Muscle of leg (tissue), 11 donors: Measurements from ENCODE around the gene S100A12. TPM values are rescaled to one million over a fixed set of nuclear protein-coding genes. Genes with fewer than 3 reads are reported as not detected.

Experiments
- DNase-seq: peaks from one replicate; pipeline ENCODE4 v3.0.0; 2013
- H3K27ac ChIP-seq: one replicate; pipeline ENCODE4 v1.5.1; 2013; ENCODE audit warnings: mild to moderate bottlenecking, low read length, control low read depth
- H3K27me3 ChIP-seq: one replicate; pipeline ENCODE4 v1.6.1; 2013; ENCODE audit warnings: low read length; ENCODE audit not compliant: control insufficient read depth, insufficient read depth
- H3K36me3 ChIP-seq: one replicate; pipeline ENCODE4 v1.6.1; 2013; ENCODE audit warnings: low read length; ENCODE audit not compliant: control insufficient read depth, insufficient read depth
- H3K4me1 ChIP-seq: one replicate; pipeline ENCODE4 v1.6.1; 2013; ENCODE audit warnings: low read length; ENCODE audit not compliant: control insufficient read depth, insufficient read depth
- H3K4me3 ChIP-seq: one replicate; pipeline ENCODE4 v1.5.1; 2013; ENCODE audit warnings: low read length, control low read depth
- H3K9me3 ChIP-seq: replicated peaks from 2 replicates; pipeline ENCODE4 v1.6.1; 2013; ENCODE audit warnings: low read depth, low read length; ENCODE audit not compliant: control insufficient read depth
- WGBS: methylation state at CpG from one replicate; pipeline ENCODE4 v1.1.5; 2013; ENCODE audit warnings: missing lambda C conversion rate; ENCODE audit not compliant: insufficient coverage; 5-methylcytosine and 5-hydroxymethylcytosine counted together
- polyA plus RNA-seq, 8 donors: library from polyadenylated mRNA; unstranded; fragments of 120-200 nt; gene quantifications; one replicate each; pipeline versions ENCODE4 v1.2.1 to v1.2.3, GENCODE V29; 2013; ENCODE audit warnings: inconsistent platforms in 1 of 8, low replicate concordance in 1 of 8; ENCODE audit not compliant: insufficient read length in 8 of 8, insufficient read depth in 1 of 8
- total RNA-seq: library from RNA; stranded (reverse); fragments of 120-200 nt; gene quantifications from one replicate; pipeline ENCODE4 v1.2.4, GENCODE V29; 2013

Gene S100A12
- total and polyA plus RNA-seq, 9 donors, result 1.4 to 4.6 (median 2.7) TPM

DNA sequence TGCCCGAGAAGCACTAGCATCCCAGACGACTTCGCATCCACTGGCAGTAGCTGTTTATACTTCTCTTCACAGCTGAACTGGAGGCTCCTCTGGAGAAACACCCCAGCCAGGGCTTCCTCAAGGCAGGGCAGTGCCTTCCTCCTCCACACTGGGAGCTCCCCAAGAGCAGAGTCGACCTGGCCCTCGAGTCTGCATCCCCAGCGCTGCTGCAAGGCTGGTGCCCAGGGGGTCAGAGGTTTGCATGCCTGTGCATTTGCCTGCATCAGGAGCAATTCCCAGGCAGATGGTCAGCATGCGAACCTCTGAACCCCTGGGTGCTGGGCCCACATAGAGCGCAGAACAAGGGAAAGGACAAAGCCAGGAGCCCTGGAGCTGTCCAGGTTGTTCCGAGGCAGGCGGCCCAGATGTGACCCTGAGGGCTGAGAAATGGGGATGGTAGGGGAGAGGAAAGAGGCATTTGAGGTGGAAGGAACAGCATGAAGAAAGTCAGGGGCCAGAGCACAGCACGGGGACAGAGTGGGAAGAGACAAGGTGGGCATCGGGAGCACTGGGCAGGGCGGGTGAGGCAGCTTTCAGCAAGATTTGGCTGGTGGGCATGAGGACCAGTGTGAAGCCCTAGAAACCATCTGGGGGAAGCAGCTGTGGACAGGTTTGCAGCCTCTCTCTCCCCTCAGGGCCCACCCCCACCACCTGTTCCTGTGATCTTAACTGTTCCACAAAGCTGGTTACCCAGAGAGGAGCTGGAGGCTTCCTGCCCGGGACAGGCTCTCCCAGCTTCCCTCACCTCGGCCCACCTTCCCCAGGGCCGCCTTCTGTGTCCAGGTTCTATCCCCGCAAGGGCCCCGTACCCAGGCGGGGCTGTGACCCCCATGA lies 21.9 kb upstream of the S100A12 start:
- H3K36me3 ChIP-seq, result no peaks in the 10 kb centered on the region
- H3K9me3 ChIP-seq, result no peaks in the 10 kb centered on the region
- H3K27ac ChIP-seq, result no peak overlapping the region
- DNase-seq, result no peak
- H3K4me3 ChIP-seq, result no peak overlapping the region
- no peaks in the 10 kb centered on the region for H3K4me1 ChIP-seq
- peaks cover 5% of the 10 kb centered on the region for H3K27me3 ChIP-seq
- WGBS, result 83% methylated on average over 16 of the region's 19 CpGs

DNA sequence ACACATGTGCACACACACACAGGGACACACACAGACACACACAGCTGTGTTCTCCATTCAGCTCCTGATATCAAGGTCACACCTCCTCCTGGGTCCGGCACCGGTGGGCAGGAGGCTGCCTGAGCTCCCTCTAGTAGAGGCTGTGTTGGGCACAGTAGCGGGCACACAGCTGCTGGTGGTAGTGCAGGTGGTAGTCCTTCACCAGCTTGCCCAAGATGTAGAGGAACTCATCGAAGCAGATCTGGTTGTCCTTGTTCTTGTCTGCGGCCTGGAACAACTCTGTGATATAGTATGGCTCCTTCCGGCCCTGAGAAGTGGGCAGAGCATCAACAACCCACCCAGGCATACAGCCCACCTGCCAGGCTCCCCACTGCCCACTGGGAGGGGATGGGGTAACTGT lies 21.0 kb upstream of the S100A12 start:
- H3K27ac ChIP-seq, result no peak overlapping the region
- no peak for DNase-seq
- no peaks in the 10 kb centered on the region for H3K9me3 ChIP-seq
- no peaks in the 10 kb centered on the region for H3K36me3 ChIP-seq
- H3K4me3 ChIP-seq, result no peak overlapping the region
- 80% methylated on average over 1 of the region's 6 CpGs for WGBS
- H3K27me3 ChIP-seq, result peaks cover 3% of the 10 kb centered on the region
- H3K4me1 ChIP-seq, result no peaks in the 10 kb centered on the region

DNA sequence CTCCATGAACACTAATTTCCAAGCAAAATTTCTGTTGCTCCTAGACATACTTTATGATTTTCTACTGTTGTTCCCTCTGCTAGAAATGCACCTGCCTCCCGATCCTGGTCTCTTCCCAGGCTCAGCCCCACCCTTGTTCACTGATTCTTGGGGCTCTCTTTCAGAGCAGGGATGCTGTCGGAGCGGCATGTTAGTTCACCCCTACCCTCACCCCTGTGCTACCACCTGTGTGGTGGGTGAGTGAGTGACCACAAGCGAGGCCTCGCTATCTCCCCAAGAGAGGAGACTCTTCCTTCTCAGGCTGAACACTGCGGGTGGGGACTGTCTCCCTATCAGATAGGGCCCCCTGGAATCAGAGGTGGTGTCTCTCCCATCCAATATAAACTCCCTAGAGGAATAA lies 20.4 kb upstream of the S100A12 start:
- WGBS, result 71% methylated on average over 1 of the region's 6 CpGs
- Histone ChIP-seq H3K27ac (no peak overlapping the region), H3K36me3 (no peaks in the 10 kb centered on the region), H3K27me3 (peaks cover 3% of the 10 kb centered on the region), H3K4me3 (no peak overlapping the region), H3K9me3 (no peaks in the 10 kb centered on the region), H3K4me1 (no peaks in the 10 kb centered on the region)
- DNase-seq, result no peak

DNA sequence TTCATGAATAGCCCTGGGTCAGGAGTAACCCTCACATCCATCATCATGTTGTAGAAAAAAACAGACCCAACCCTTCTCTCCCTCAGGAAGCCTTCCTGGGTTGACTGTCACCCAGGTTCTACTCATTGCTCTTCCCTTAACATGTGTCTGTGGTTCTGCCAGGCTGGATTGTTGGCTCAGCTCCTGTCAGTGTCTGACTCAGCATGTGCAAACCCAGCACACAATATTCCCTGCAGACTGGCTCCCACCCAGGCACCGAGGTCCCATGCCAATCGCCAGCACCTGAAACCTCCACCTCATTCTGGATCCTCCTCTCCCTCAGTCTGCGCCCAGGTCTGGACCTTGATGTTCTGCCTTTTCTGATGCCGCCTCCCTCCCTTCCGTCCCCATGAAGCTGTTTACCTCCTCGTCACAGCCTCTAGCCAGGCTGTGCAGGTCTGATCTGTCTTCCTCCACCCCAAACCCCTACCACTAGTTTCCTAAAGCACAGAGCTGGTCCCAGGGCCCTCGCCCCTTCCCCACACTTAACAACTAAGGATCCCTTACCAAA lies 19.8 kb upstream of the S100A12 start:
- Histone ChIP-seq H3K4me1 (no peaks in the 10 kb centered on the region), H3K27ac (no peak overlapping the region), H3K36me3 (no peaks in the 10 kb centered on the region), H3K9me3 (no peaks in the 10 kb centered on the region), H3K27me3 (peaks cover 3% of the 10 kb centered on the region), H3K4me3 (no peak overlapping the region)
- no peak for DNase-seq
- 72% methylated on average over 7 of the region's 7 CpGs for WGBS

DNA sequence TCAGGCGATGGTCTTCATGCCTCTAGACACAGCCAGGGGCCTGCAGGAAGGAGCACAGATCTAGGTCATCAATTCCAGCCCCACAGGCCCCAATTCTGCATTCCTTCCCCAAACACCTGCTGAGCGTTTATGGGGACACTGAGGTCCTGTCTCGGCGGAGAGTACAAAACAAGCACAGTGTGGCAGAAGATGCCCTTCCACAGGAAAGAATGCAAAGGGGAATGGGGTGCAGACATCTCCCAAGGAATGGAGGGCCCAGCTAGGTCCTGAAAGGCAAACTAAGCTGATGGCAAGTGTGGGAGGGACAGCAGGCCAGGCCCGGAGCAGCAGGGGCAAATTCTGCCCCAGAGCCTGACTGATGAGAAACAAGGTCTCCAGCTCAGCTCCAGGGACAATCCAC lies 19.0 kb upstream of the S100A12 start:
- Histone ChIP-seq H3K27me3 (peaks cover 3% of the 10 kb centered on the region), H3K4me1 (no peaks in the 10 kb centered on the region), H3K27ac (no peak overlapping the region), H3K36me3 (no peaks in the 10 kb centered on the region), H3K9me3 (no peaks in the 10 kb centered on the region), H3K4me3 (no peak overlapping the region)
- no peak for DNase-seq
- 65% methylated on average over 4 of the region's 5 CpGs for WGBS

DNA sequence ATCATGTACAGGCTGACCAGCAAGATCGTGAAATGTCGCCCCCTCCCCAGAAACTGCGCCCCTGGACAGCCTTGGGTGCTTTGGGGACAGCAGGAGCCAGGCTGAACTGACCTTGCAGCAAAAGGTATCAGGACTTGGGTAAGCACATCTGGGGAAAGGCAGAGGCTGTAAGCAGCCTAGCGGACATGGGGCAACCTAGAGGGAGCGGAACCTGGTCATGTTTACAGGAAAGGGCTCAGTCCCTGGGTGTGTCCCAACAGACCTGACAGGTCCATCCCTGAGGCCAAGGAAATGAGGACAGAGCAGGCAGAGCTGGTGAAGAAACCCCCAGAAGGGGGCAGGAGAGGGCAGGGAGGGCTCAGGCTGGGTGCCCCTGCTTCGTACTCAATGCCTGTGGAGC lies 18.5 kb upstream of the S100A12 start:
- DNase-seq, result no peak
- Histone ChIP-seq H3K27ac (no peak overlapping the region), H3K4me1 (no peaks in the 10 kb centered on the region)

DNA sequence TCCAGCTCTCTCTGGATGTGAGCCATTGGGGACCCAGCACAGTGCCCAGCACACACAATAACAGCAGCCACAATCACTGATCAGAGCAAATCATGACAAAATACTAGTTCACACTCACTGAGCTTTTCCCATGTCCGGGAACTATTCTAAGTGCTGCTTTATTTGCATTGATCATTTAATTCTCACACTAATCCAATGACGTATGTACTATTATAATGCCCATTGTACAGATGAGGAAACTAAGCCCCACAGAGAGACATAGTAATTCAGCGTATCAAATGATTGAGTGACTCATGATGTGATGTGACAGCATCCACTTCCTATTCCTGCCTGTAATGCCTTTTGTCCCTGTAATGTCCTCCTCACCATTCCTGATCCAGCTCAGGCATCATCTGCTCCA lies 17.4 kb upstream of the S100A12 start:
- Histone ChIP-seq H3K4me3 (no peak overlapping the region), H3K27ac (no peak overlapping the region), H3K27me3 (peaks cover 2% of the 10 kb centered on the region), H3K36me3 (no peaks in the 10 kb centered on the region), H3K4me1 (no peaks in the 10 kb centered on the region), H3K9me3 (no peaks in the 10 kb centered on the region)
- no CpG with 5 or more reads among the region's 3 CpGs for WGBS
- DNase-seq, result no peak

More for the DNA sequence above, 18.5 kb upstream of the S100A12 start:
- H3K27me3 ChIP-seq, result peaks cover 3% of the 10 kb centered on the region
- H3K4me3 ChIP-seq, result no peak overlapping the region
- no peaks in the 10 kb centered on the region for H3K9me3 ChIP-seq
- no peaks in the 10 kb centered on the region for H3K36me3 ChIP-seq
- WGBS, result 61% methylated on average over 3 of the region's 6 CpGs

DNA sequence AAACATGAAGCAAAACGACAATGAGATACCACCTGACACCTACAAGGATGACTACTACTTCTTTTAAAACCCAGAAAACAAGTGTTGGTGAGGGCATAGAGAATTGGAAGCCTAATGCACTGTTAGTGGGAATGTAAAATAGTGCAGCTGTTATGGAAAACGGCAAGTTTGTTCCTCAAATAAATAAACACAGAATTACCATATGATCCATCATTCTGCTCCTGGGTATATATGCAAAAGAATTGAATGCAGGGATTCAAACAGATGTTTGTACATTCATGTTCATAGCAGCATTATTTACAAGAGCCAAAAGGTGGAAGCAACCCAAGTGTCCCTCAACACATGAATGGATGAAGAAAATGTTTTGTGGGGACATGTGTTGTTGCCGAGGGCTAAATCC lies 16.8 kb upstream of the S100A12 start:
- Histone ChIP-seq H3K36me3 (no peaks in the 10 kb centered on the region), H3K27me3 (peaks cover 2% of the 10 kb centered on the region), H3K4me3 (no peak overlapping the region), H3K4me1 (no peaks in the 10 kb centered on the region), H3K9me3 (no peaks in the 10 kb centered on the region), H3K27ac (no peak overlapping the region)
- WGBS, result no CpG with 5 or more reads among the region's 3 CpGs
- no peak for DNase-seq

DNA sequence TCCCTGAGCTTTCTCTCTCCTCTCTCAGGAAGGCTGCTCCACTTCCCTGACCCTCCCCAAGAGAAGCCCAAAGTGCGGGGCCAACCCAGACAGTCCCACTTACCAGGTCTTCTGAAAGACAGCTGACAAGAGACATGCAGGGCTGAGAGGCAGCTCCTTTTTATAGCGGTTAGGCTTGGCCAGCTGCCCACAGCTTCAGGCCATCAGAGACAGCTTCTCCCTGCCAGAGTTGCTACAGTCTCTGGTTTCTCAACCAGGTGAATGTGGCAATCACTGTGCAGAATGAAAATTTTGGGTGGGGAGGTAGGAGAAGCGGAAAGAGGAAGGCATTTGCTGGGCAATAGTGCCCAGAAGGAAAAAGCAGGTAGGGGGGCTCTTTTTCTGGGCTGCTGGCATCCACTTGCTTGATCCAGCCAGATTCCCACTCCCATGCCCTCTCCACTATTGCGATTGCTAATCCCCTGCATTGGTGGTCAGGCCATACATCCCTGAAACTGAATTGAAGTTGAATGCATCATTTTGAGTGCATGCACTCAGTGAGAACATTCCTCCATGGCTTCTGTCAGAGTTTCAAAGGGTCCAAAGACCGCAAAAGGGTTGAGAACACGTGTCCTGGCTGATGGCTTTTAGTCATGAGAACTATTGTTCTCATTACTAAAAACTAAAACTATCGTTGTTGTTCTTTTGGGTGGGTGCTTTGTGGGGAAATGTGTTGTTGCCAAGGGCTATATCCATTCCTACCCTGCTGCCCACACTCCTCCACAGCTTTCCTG lies 15.7 kb upstream of the S100A12 start, which contains the start of gene S100A8:
Gene S100A8, minus strand, starts transcription at position 136 of the 773 bp plus-strand sequence. CDS start 538 bp downstream, outside the sequence.
- H3K36me3 ChIP-seq, result no peaks in the 10 kb centered on the region
- peaks cover 2% of the 10 kb centered on the region for H3K27me3 ChIP-seq
- H3K27ac ChIP-seq, result no peak within 1 kb of the TSS
- 69% methylated on average over 2 of the region's 7 CpGs for WGBS
- H3K9me3 ChIP-seq, result no peaks in the 10 kb centered on the region
- H3K4me3 ChIP-seq, result no peak within 1 kb of the TSS
- no peaks in the 10 kb centered on the region for H3K4me1 ChIP-seq
- peak; percentile 42 for DNase-seq
